H9 (cell line): ENCODE data around the gene RNF39. TPM values are rescaled to one million over a fixed set of nuclear protein-coding genes. Genes with fewer than 3 reads are reported as not detected.
A peak's percentile ranks its signal among the peaks of the same experiment; 100 is the strongest.

Source experiments
- DNase-seq: peaks from one replicate; pipeline ENCODE4 v3.0.0-alpha.2; 2017
- H2AFZ ChIP-seq: one replicate; pipeline ENCODE4 v1.6.1; 2013; ENCODE audit warnings: mild to moderate bottlenecking, low read length, control low read depth, moderate library complexity
- H2AK5ac ChIP-seq: 2 replicates; pipeline ENCODE4 v1.6.1; 2013; ENCODE audit warnings: low read length, control low read depth, mixed read lengths; ENCODE audit not compliant: insufficient read length
- H2BK120ac ChIP-seq: one replicate; pipeline ENCODE4 v1.6.1; 2013; ENCODE audit warnings: low read depth, mild to moderate bottlenecking, low read length, control low read depth, inconsistent platforms; ENCODE audit not compliant: poor library complexity, severe bottlenecking
- H2BK12ac ChIP-seq: 2 replicates; pipeline ENCODE4 v1.6.1; 2013; ENCODE audit warnings: low read length, control low read depth, mixed read lengths, low read depth; ENCODE audit not compliant: insufficient read length
- H2BK15ac ChIP-seq: 2 replicates; pipeline ENCODE4 v1.6.1; 2013; ENCODE audit warnings: low read depth, low read length, control low read depth
- H2BK20ac ChIP-seq: one replicate; pipeline ENCODE4 v1.6.1; 2013; ENCODE audit warnings: low read depth, mild to moderate bottlenecking, low read length, control low read depth, inconsistent platforms; ENCODE audit not compliant: poor library complexity, severe bottlenecking
- H2BK5ac ChIP-seq: 2 replicates; pipeline ENCODE4 v1.6.1; 2013; ENCODE audit warnings: low read length, control low read depth, mixed read lengths; ENCODE audit not compliant: insufficient read length
- H3K14ac ChIP-seq: 2 replicates; pipeline ENCODE4 v1.6.1; 2013; ENCODE audit warnings: low read length, control low read depth; ENCODE audit not compliant: insufficient read depth
- H3K18ac ChIP-seq: 2 replicates; pipeline ENCODE4 v1.6.1; 2013; ENCODE audit warnings: low read depth, mild to moderate bottlenecking, mixed read lengths, low read length, control low read depth; ENCODE audit not compliant: insufficient read length
- H3K23ac ChIP-seq: 2 replicates; pipeline ENCODE4 v1.6.1; 2013; ENCODE audit warnings: low read length, control low read depth, mixed read lengths, low read depth; ENCODE audit not compliant: insufficient read length
- H3K23me2 ChIP-seq: 2 replicates; pipeline ENCODE4 v1.6.1; 2013; ENCODE audit warnings: low read depth, mild to moderate bottlenecking, mixed read lengths, low read length, control low read depth; ENCODE audit not compliant: insufficient read length, poor library complexity, severe bottlenecking
- H3K27ac ChIP-seq: 2 replicates; pipeline ENCODE4 v1.5.1; 2013; ENCODE audit warnings: low read length, control low read depth, mixed read lengths, low read depth; ENCODE audit not compliant: insufficient read length
- H3K27me3 ChIP-seq: 2 replicates; pipeline ENCODE4 v1.6.1; 2013; ENCODE audit warnings: low read length, control low read depth, inconsistent platforms; ENCODE audit not compliant: insufficient read depth
- H3K4ac ChIP-seq: 2 replicates; pipeline ENCODE4 v1.6.1; 2013; ENCODE audit warnings: low read depth, mild to moderate bottlenecking, control low read depth, inconsistent platforms, low read length, moderate library complexity
- H3K4me1 ChIP-seq: 2 replicates; pipeline ENCODE4 v1.6.1; 2013; ENCODE audit warnings: low read length, control low read depth, inconsistent platforms; ENCODE audit not compliant: insufficient read depth
- H3K4me2 ChIP-seq: 2 replicates; pipeline ENCODE4 v1.6.1; 2013; ENCODE audit warnings: low read length, control low read depth, mixed read lengths; ENCODE audit not compliant: insufficient read length, insufficient read depth
- H3K56ac ChIP-seq: 2 replicates; pipeline ENCODE4 v1.6.1; 2013; ENCODE audit warnings: low read depth, mild to moderate bottlenecking, mixed read lengths, low read length, control low read depth; ENCODE audit not compliant: insufficient read length
- H3K79me1 ChIP-seq: 2 replicates; pipeline ENCODE4 v1.6.1; 2013; ENCODE audit warnings: low read depth, mild to moderate bottlenecking, moderate library complexity, low read length, control low read depth, inconsistent platforms; ENCODE audit not compliant: insufficient read depth, poor library complexity, severe bottlenecking
- H3K79me2 ChIP-seq: 2 replicates; pipeline ENCODE4 v1.6.1; 2013; ENCODE audit warnings: low read length, control low read depth, inconsistent platforms; ENCODE audit not compliant: insufficient read depth
- H3K9ac ChIP-seq: 2 replicates; pipeline ENCODE4 v1.6.1; 2013; ENCODE audit warnings: low read length, control low read depth, mixed read lengths; ENCODE audit not compliant: insufficient read length; ENCODE audit errors: extremely low read depth
- H3K9me3 ChIP-seq: one replicate; pipeline ENCODE4 v1.6.1; 2013; ENCODE audit warnings: low read depth, low read length, inconsistent platforms; ENCODE audit not compliant: control insufficient read depth
- H3T11ph ChIP-seq: one replicate; pipeline ENCODE4 v1.6.1; 2013; ENCODE audit warnings: mild to moderate bottlenecking, low read length, control low read depth, inconsistent platforms
- H4K20me1 ChIP-seq: one replicate; pipeline ENCODE4 v1.6.1; 2013; ENCODE audit not compliant: control insufficient read depth, insufficient read length, insufficient read depth
- H4K5ac ChIP-seq: 2 replicates; pipeline ENCODE4 v1.6.1; 2013; ENCODE audit warnings: low read depth, mild to moderate bottlenecking, mixed read lengths, low read length, control low read depth; ENCODE audit not compliant: insufficient read length
- H4K8ac ChIP-seq: replicated peaks from 2 replicates; pipeline ENCODE4 v1.6.1; 2013; ENCODE audit warnings: low read length, control low read depth, mixed read lengths, low read depth; ENCODE audit not compliant: insufficient read length
- H4K91ac ChIP-seq: 2 replicates; pipeline ENCODE4 v1.6.1; 2013; ENCODE audit warnings: low read depth, mild to moderate bottlenecking, moderate library complexity, mixed read lengths, low read length, control low read depth; ENCODE audit not compliant: insufficient read length
- H3K27ac Mint-ChIP-seq, 3 experiments: 2 replicates in 2 of 3; 3 replicates in 1 of 3; pipeline ENCODE4 v1.8.0; 2020 to 2021; ENCODE audit warnings: mixed read lengths in 3 of 3, mild to moderate bottlenecking in 1 of 3, moderate library complexity in 1 of 3
- H3K27me3 Mint-ChIP-seq: 2 replicates; pipeline ENCODE4 v1.8.0; 2021; ENCODE audit warnings: low read depth, mild to moderate bottlenecking, moderate library complexity, mixed read lengths
- H3K36me3 Mint-ChIP-seq, 3 experiments: 2 replicates in 2 of 3; 3 replicates in 1 of 3; pipeline ENCODE4 v1.8.0; 2020 to 2021; ENCODE audit warnings: low read depth in 3 of 3, mixed read lengths in 3 of 3; ENCODE audit not compliant: insufficient read depth in 1 of 3
- H3K4me1 Mint-ChIP-seq, 2 experiments: 2 replicates each; pipeline ENCODE4 v1.8.0; 2020; ENCODE audit warnings: mixed read lengths in 2 of 2
- H3K4me3 Mint-ChIP-seq, 2 experiments: 2 replicates in 1 of 2; 3 replicates in 1 of 2; pipeline ENCODE4 v1.8.0; 2020 to 2021; ENCODE audit warnings: mild to moderate bottlenecking in 2 of 2, mixed read lengths in 2 of 2, moderate library complexity in 1 of 2
- H3K9me3 Mint-ChIP-seq, 2 experiments: 2 replicates in 1 of 2; 3 replicates in 1 of 2; pipeline ENCODE4 v1.8.0; 2020; ENCODE audit warnings: mild to moderate bottlenecking in 2 of 2, mixed read lengths in 2 of 2, moderate library complexity in 1 of 2
- CTCF ChIP-seq: fragments of 200-600 bp; sonication (generic); conservative IDR thresholded peaks from 3 replicates; pipeline ENCODE4 v1.8.0; 2021; ENCODE audit warnings: antibody characterized with exemption, mild to moderate bottlenecking
- WGBS: extraction: QIAGEN DNeasy Blood & Tissue Kit; methylation state at CpG from one replicate; pipeline ENCODE4 v1.1.7; 2013; ENCODE audit warnings: missing lambda C conversion rate, low lambda C conversion rate, mixed read lengths; ENCODE audit not compliant: insufficient read length; ENCODE audit errors: extremely low coverage; 5-methylcytosine and 5-hydroxymethylcytosine counted together
- total RNA-seq: library from RNA; stranded (reverse); gene quantifications from 2 replicates; pipeline ENCODE4 v1.2.1, GENCODE V29; 2021

RNF39 gene
- total RNA-seq, 1 experiment from 2014 or later: 0.26 TPM

GRCh38 chr6:30061858-30062458 lies 13.6 kb downstream of the RNF39 start:
- Mint-ChIP-seq H3K27ac (peak overlapping the region in 2 of 3 experiments; percentile 98; a peak in 3 of 7 replicates), H3K9me3 (no peaks in the 10 kb centered on the region; a peak in 1 of 5 replicates), H3K27me3 (no peaks in the 10 kb centered on the region), H3K36me3 (peaks cover 1 to 10% (median 10%) of the 10 kb centered on the region in 3 experiments; a peak in 6 of 7 replicates), H3K4me3 (peak overlapping the region; percentile 95 to 97), H3K4me1 (peaks cover 16 to 21% of the 10 kb centered on the region in 2 experiments)
- Histone ChIP-seq H3T11ph (no peak overlapping the region), H2BK15ac (no peak overlapping the region), H3K4me1 (0 out of 2 replicates have a peak, but pooled peaks cover 4% of the 10 kb centered on the region), H2AK5ac (no peak overlapping the region), H3K23ac (no peak overlapping the region), H3K18ac (no peak overlapping the region), H2AFZ (no peak overlapping the region), H4K20me1 (no peaks in the 10 kb centered on the region), H3K4ac (no peak overlapping the region), H2BK12ac (no peak overlapping the region), H3K9ac (peak overlapping the region; percentile 76), H3K27me3 (no peaks in the 10 kb centered on the region), H2BK5ac (no peak overlapping the region), H3K4me2 (peak overlapping the region; percentile 86), H3K14ac (no peak overlapping the region), H3K27ac (no peak overlapping the region), H2BK20ac (no peak overlapping the region), H3K79me1 (no peaks in the 10 kb centered on the region), H3K56ac (no peak overlapping the region), H3K79me2 (no peaks in the 10 kb centered on the region), H4K5ac (no peak overlapping the region), H3K23me2 (peaks cover 20% of the 10 kb centered on the region), H4K91ac (no peak overlapping the region), H4K8ac (no peak overlapping the region), H2BK120ac (no peak overlapping the region), H3K9me3 (no peaks in the 10 kb centered on the region)
- DNase-seq: no peak
- no CpG with 5 or more reads among the region's 13 CpGs for WGBS
- TF ChIP-seq CTCF: no peak
